Heart right ventricle (tissue), 16 donors: ENCODE measurements around the gene VPS13D. TPM values are rescaled to one million over a fixed set of nuclear protein-coding genes. Genes with fewer than 3 reads are reported as not detected.

Experiments
- ATAC-seq, 8 donors: fragments of 200-7000 bp; cut with Tn5 transposase; one replicate each; pipeline ENCODE4 v1.9.1; 2020; ENCODE audit warnings: mild to moderate bottlenecking in 8 of 8, moderate library complexity in 8 of 8, moderate number of reproducible peaks in 1 of 8
- DNase-seq, 2 donors: peaks; one replicate each; pipeline ENCODE4 v3.0.0-alpha.2; 2020
- H3K27ac ChIP-seq, 10 donors: fragments of 200-600 bp; sonication (generic) in 2 of 10; one replicate each; pipeline versions ENCODE4 v1.5.0 to v1.8.0; 2020 to 2022; ENCODE audit warnings: mild to moderate bottlenecking in 3 of 10
- H3K27me3 ChIP-seq, 7 donors: fragments of 200-600 bp; one replicate each; pipeline ENCODE4 v1.8.0; 2021 to 2022; ENCODE audit warnings: mild to moderate bottlenecking in 2 of 7
- H3K36me3 ChIP-seq, 9 donors: fragments of 200-600 bp; sonication (generic) in 1 of 9; one replicate each; pipeline versions ENCODE4 v1.5.0 to v1.8.0; 2020 to 2022; ENCODE audit warnings: mild to moderate bottlenecking in 2 of 9
- H3K4me1 ChIP-seq, 9 donors: fragments of 200-600 bp; sonication (generic) in 1 of 9; one replicate each; pipeline versions ENCODE4 v1.5.0 to v1.8.0; 2020 to 2022; ENCODE audit warnings: mild to moderate bottlenecking in 4 of 9
- H3K4me3 ChIP-seq, 10 donors: fragments of 200-600 bp; sonication (generic) in 2 of 10; one replicate each; pipeline versions ENCODE4 v1.5.0 to v1.8.0; 2020 to 2022; ENCODE audit warnings: mild to moderate bottlenecking in 7 of 10, moderate library complexity in 2 of 10
- H3K9me3 ChIP-seq, 11 donors: fragments of 200-600 bp in 10 of 11; sonication (generic) in 2 of 11; one replicate each; pipeline versions ENCODE4 v1.5.0 to v1.8.0; 2013 to 2022; ENCODE audit warnings: mild to moderate bottlenecking in 2 of 11, control low read depth in 1 of 11, moderate library complexity in 1 of 11
- WGBS, 2 donors: extraction: QIAGEN DNeasy Blood & Tissue Kit; methylation state at CpG; one replicate each; pipeline ENCODE4 v1.1.7; 2013; ENCODE audit warnings: inconsistent platforms in 1 of 2; 5-methylcytosine and 5-hydroxymethylcytosine counted together
- intact Hi-C, 10 donors: fragments of 100-400 bp; cut with DNase I; formaldehyde crosslinking; loops; one replicate each; pipeline versions ENCODE4 v1.11.1 to v1.14.2; 2022
- polyA plus RNA-seq, 2 donors: library from polyadenylated mRNA; stranded (reverse); fragments of 200-250 nt; gene quantifications; one replicate each; pipeline ENCODE4 v1.2.3, GENCODE V29; 2013
- total RNA-seq, 10 donors: library from RNA; stranded (reverse); fragmentation: NEBNext Ultra II Directional in 3 of 10; extraction: Animal tissue kit (Norgen Biotek cat#: 25700) in 3 of 10; gene quantifications; one replicate each; pipeline versions ENCODE4 v1.2.1 to v1.2.4, GENCODE V29; 2021 to 2023
- TF ChIP-seq, protein P1 (sequence below), 9 donors: fragments of 200-600 bp; sonication (generic) in 2 of 9; IDR thresholded peaks; one replicate each; pipeline versions ENCODE4 v1.5.0 to v1.8.0; 2021 to 2022; ENCODE audit warnings: antibody characterized with exemption in 9 of 9, mild to moderate bottlenecking in 5 of 9, moderate library complexity in 1 of 9
- donor health status: Arrhythmogenic right ventricular cardiomyopathy.
- donor health status: ischemic (EF 13 %, LVEDD 7.1; RV severe dilation, severe dysfunction).
- donor health status: healthy with polysubstance abuse.
- donor health status: DM: no; HTN: yes; CAD: no.
- donor health status: DM: no; HTN: no; CAD: no.
- donor health status: ischemic (EF 25% LVEDD 6.9; RV normal size, moderate dysfunction).
- donor health status: ischemic (EF 25% LVEDD 5.7; RV mildly dilated, moderate dysfunction).
- donor health status: healthy.
- donor health status: DM: yes; HTN: yes; CAD: no.
- donor health status: Ischemic cardiomyopathy.
- donor health status: ischemic (EF 35%, LVEDD 5.7; RV mildly dilated, moderate dysfunction).
- donor health status: nonischemic (EF 11% LVEDD 7.7; RV severe dilation, severe dysfunction).
- donor health status: DM: yes; HTN: yes; CAD: no.
- donor health status: PGD.
- donor health status: ischemic (EF 29% LVEDD 5.4; RV normal size, mild dysfunction).
- donor health status: nonischemic (EF 23%, LVEDD 6.1; RV moderate dilation, normal function).

VPS13D gene
- total and polyA plus RNA-seq, 12 donors, result 36.9 to 161 (median 83.3) TPM

GRCh38 chr1:12244078-12244477, 14.2 kb downstream of the VPS13D start:
- 72 to 74% methylated on average over 2 of the region's 2 CpGs for WGBS, 2 donors
- no peaks in the 10 kb centered on the region for H3K4me1 ChIP-seq
- no peak for ATAC-seq
- intact Hi-C loops, result no loop called here
- TF ChIP-seq, protein P1, sequence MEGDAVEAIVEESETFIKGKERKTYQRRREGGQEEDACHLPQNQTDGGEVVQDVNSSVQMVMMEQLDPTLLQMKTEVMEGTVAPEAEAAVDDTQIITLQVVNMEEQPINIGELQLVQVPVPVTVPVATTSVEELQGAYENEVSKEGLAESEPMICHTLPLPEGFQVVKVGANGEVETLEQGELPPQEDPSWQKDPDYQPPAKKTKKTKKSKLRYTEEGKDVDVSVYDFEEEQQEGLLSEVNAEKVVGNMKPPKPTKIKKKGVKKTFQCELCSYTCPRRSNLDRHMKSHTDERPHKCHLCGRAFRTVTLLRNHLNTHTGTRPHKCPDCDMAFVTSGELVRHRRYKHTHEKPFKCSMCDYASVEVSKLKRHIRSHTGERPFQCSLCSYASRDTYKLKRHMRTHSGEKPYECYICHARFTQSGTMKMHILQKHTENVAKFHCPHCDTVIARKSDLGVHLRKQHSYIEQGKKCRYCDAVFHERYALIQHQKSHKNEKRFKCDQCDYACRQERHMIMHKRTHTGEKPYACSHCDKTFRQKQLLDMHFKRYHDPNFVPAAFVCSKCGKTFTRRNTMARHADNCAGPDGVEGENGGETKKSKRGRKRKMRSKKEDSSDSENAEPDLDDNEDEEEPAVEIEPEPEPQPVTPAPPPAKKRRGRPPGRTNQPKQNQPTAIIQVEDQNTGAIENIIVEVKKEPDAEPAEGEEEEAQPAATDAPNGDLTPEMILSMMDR (IDR thresholded peaks at IDR 0.05), result peak in 7 of 9 donors; percentile 22 to 50 (median 37)
- no peak overlapping the region for H3K4me3 ChIP-seq
- no peaks in the 10 kb centered on the region for H3K27me3 ChIP-seq
- no peak for DNase-seq
- no peak overlapping the region for H3K27ac ChIP-seq
- H3K36me3 ChIP-seq, result peaks cover 0 to 98% (median 35%) of the 10 kb centered on the region in 9 donors
- H3K9me3 ChIP-seq, result no peaks in the 10 kb centered on the region

- no peaks in the 10 kb centered on the region for H3K27me3 ChIP-seq
- H3K27ac ChIP-seq, result no peak overlapping the region
- no peaks in the 10 kb centered on the region for H3K9me3 ChIP-seq
- no peaks in the 10 kb centered on the region for H3K4me1 ChIP-seq
- WGBS, 2 donors, result 95 to 98% methylated on average over 5 of the region's 5 CpGs
- peaks cover 0 to 98% (median 40%) of the 10 kb centered on the region in 9 donors for H3K36me3 ChIP-seq
- intact Hi-C loops, result no loop called here
- TF ChIP-seq, protein P1 (IDR thresholded peaks at IDR 0.05), result no peak
- ATAC-seq (no peak), DNase-seq (no peak)
- H3K4me3 ChIP-seq, result no peak overlapping the region
Measured at GRCh38 chr1:12244585-12244984, 14.8 kb downstream of the VPS13D start.

- H3K4me3 ChIP-seq, result no peak overlapping the region
- no peaks in the 10 kb centered on the region for H3K4me1 ChIP-seq
- TF ChIP-seq, protein P1 (IDR thresholded peaks at IDR 0.05), result no peak
- DNase-seq (no peak), ATAC-seq (no peak)
- no peak overlapping the region for H3K27ac ChIP-seq
- no peaks in the 10 kb centered on the region for H3K9me3 ChIP-seq
- intact Hi-C loops, result no loop called here
- peaks cover 0 to 98% (median 46%) of the 10 kb centered on the region in 9 donors for H3K36me3 ChIP-seq
- H3K27me3 ChIP-seq, result no peaks in the 10 kb centered on the region
- 79 to 94% methylated on average over 3 of the region's 3 CpGs for WGBS, 2 donors
Measured at GRCh38 chr1:12245116-12245515, 15.3 kb downstream of the VPS13D start.

GRCh38 chr1:12245733-12246132, 15.9 kb downstream of the VPS13D start:
- H3K27ac ChIP-seq, result peak overlapping the region in 1 of 10 donors; percentile 31
- intact Hi-C loops, result no loop called here
- TF ChIP-seq, protein P1 (IDR thresholded peaks at IDR 0.05), result no peak

More at GRCh38 chr1:12245733-12246132, 15.9 kb downstream of the VPS13D start:
- Histone ChIP-seq H3K4me1 (no peaks in the 10 kb centered on the region), H3K4me3 (no peak overlapping the region), H3K9me3 (no peaks in the 10 kb centered on the region), H3K36me3 (peaks cover 0 to 100% (median 49%) of the 10 kb centered on the region in 9 donors), H3K27me3 (no peaks in the 10 kb centered on the region)
- DNase-seq (no peak), ATAC-seq (no peak)
